HG03575 (cell line): ENCODE results near the gene PSAP.
A peak's percentile ranks its signal among the peaks of the same experiment; 100 is the strongest.
"Not testable (repeated sequence)": the region's sequence is repeated elsewhere in the genome, so short reads cannot be mapped to it uniquely, and the experiment has no call there.

ENCODE experiments used
- ATAC-seq: cut with Tn5 transposase; IDR thresholded peaks from one replicate; pipeline ENCODE4 v1.9.1; 2021; ENCODE audit not compliant: unreplicated experiment, insufficient number of reproducible peaks, low FRiP score; ENCODE audit errors: extremely low read depth

PSAP gene

GRCh38 chr10:71850743-71851464, at the start of gene PSAP:
TSS of gene PSAP (minus strand) at chr10:71851251. CDS start at chr10:71851221, 30 bp downstream.
- ATAC-seq: peak; percentile 43

GRCh38 chr10:71900441-71901180, 49.6 kb upstream of the PSAP start:
- no peak for ATAC-seq

DNA sequence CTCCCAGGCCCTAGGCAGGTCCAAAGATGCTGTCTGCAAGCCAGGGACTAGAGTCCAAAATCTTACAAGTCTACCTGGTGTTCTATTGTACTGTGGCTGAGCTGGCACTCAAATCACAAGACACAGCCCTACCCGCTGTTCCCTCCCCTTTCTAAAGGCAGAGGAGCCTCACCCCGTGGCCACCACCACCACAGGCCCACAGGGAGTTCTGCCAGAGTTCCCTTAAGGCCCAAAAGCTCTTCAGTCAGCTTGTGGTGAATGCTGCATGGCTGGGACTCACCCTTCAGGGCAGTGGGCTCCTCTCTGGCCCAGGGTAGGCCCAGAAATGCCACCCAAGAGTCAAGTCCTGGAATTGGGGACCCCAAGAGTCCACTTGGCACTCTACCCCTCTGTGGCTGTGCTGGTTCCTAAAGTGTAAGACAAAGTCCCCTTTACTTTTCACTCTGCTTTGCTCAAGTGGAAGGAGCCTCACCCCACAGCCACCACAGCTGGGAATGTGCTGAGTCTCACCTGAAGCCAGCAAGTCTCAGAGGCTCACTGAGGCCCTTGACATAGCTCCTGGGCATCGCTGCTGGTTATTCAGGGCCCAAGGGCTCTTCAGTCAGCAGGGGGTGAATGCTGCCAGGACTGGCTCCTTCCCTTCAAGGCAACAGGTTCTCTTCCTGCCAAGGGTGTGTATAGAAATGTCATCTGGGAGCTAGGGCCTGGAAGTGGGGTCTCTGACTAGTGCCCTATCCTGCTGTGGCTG, 48.8 kb upstream of the PSAP start:
- ATAC-seq: no peak

DNA sequence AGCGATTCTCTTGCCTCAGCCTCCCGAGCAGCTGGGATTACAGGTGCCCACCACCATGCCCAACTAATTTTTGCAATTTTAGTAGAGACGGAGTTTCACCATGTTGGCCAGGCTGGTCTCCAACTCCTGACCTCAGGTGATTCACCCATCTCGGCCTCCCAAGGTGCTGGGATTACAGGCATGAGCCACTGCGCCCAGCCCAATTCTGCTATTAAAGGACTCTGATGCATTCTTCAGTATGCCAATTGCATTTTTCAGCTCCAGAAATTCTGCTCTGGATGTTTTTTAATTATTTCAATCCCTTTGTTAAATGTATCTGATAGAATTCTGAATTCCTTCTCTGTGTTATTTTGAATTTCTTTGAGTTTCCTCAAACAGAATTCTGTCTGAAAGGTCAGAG, 47.3 kb upstream of the PSAP start:
- not testable (repeated sequence) for ATAC-seq

- ATAC-seq: no peak
Observed at GRCh38 chr10:71893920-71894319, 42.9 kb upstream of the PSAP start.

- no peak for ATAC-seq
Observed at GRCh38 chr10:71893258-71893815, 42.3 kb upstream of the PSAP start.

DNA sequence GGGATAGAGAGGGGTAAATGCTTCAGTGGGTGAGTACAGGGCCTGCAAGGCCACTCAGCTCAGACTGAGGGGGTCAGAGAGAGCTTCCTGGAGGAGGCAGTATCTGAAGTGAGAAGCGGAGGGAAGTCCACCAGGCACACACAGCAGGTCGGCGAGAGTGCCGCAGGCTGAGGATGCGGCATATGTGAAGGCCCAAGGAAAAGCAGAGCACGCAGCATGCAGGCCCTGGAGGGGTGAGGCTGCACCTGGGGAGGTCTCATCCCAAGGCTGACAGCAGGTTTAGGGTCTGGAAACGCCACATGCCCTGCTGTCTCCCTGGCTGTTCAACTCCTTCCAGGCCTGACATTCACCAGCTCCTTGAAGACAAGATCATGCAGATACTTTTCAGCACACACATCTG, 40.4 kb upstream of the PSAP start:
- ATAC-seq: no peak

GRCh38 chr10:71889388-71889987, 38.4 kb upstream of the PSAP start:
- no peak for ATAC-seq

DNA sequence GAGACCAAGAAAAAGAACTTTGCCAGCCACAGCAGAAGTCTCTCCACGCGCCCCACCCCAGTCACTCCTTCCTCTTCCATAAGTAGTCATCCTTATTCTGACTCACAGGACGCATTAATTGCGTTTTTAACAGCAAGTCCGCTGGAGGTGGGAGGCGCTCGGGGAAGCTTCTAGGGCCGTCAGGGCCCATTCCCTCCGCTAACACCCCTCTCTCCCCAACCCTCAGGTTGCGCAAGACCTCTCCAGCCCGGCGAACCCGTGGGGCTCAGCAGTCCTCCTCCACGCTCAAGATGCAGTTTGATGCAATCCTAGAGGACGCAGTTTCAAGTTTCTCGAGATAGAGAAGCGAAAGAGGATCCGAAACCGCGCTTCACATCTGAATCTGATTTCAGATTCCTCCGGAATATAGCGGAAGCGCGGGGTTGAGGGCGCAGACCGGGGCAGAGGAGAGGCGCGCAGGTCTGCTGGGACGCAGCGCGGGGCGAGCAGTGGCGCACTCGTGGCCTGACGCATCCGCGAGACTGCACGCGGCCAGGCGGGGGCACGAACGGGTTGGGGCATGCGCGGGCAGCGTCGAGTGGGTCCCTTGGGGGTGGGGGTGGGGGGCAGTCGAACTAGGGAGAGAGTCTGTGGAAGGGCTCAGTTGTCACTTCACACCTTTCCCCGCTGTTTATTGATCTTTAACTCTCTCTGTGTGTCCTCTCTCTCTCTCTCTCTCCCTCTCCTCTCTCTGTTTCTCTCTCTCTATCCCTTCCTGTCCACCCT, 37.8 kb upstream of the PSAP start:
- ATAC-seq: peak; percentile 59

- ATAC-seq: no peak
Observed at GRCh38 chr10:71888248-71888622, 37.2 kb upstream of the PSAP start.

GRCh38 chr10:71887743-71888142, 36.7 kb upstream of the PSAP start:
- ATAC-seq: no peak

DNA sequence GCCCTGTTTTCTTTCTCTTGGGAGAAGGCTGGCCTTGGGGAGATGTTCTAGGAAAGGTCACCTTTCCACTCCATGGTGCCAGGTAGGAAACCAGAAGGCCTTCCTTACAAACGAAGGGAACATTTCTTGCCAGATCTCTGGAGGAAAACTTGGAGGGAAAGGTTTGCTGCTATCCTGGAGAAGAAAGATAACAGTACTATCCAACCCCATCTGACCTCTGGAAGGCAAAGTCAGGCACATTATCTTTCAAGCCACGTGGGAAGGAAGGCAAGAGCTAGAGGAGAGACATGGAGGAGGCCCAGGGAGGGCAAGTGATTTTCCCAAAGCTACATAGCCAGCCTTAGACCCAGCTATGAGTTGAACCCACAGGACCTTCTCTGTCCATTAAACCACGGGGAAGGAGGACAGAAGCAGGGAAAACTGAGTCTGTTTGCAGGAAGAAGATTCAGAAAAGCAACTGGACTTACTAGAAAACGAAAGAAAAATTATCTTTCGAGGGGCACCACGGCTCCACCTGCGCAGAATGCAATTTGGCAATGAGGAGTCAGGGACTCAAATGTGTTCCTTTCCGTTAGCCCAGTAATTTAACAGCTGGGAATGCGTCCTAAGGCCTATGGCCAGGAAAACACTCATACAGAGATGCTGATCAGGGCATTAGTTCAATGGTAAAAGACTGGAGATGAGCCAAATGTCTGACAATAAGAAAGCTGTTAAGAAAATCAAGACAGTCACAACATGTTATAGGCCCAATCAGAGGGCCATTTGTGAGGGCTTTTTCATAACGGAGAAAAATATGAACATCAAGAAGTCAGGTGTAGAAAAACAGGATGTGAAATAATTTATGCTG, 32.0 kb upstream of the PSAP start:
- no peak for ATAC-seq

GRCh38 chr10:71881647-71882355, 30.8 kb upstream of the PSAP start:
- ATAC-seq: no peak

DNA sequence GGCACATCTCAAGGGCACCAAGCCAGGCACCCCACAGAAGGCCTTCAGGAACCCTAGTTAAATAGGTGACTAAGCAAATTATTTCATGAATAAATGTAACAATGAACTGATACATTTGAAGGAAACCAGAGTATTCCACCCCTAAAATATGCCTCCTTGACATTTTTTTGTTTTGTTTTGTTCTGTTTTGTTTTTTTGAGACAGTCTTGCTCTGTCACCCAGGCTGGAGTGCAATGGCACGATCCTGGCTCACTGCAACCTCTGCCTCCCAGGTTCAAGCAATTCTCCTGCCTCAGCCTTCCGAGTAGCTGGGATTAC, 30.2 kb upstream of the PSAP start:
- ATAC-seq: not testable (repeated sequence)

DNA sequence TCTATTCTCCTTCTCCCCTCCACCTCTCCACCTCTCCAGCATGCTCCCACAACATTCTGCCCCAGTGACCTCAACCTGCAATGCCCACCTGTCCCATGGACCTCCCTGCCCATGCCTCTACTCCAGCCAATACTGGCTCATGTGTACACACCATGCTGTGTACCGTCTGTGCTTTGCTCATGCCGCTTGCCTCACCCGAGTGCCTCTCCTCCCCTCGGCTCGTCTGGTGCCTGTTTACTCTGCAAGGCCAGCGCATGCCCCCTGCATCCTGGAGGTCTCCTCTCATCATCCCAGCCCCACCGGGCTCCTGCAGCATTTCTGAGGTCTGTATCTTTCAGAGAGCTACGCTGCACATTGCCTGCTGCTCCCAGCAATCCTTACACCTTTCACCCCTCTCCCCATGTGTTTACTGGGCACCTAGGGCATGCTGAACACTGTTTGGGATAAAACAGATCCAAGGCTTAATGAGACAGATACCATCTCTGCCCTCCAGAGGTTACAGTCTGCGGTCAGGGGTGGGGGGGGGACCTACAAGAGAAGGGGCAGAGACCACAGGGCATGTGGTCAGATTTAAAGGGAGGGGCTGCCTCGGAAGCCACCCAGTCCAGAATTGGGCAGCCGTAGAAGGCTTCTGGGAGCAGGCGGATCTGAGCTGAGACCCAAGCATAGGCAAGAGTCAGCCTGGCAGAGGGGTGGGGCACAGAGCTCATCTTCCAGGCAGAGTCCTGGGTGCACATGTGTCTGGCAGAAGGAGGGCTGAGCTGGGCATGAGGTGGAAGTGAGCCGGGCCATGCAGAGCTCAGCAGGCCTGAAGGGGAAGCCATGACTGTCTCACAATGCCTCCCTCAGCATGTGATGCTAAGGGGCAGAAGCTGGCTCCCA, 29.6 kb upstream of the PSAP start:
- ATAC-seq: no peak

DNA sequence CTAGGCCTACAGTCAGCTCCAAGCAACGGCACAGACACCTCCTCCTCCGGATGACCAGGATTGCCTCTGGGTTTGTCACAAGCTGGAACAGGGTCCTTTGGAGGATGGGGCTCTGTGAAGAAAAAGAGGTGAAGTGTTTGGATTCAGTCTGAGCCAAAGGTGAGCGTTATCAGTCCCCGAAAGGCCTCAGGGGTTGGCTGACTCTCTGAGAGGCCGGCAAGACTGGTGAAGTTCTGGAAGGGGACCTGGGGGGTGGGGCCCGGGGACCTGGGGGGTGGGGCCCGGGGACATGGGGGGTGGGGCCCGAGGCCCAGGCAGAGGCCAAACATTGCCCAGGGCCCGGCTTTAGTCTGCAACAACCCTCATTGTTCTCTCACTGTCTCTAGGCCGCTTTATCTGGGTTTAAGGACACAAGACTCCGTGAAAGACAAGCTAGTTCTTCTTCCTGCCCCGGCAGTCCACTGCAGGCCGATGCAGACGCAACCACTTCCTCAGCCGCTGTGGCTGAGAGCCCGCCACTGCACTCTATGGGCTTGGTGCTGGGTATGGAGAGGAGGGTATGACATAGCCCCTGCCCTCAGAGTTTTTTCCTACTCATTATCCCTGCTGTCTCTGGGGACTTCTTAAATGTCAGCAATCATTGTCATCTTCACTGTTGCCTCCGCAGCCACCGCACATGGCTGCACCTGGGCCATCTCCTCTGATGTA, 27.4 kb upstream of the PSAP start:
- no peak for ATAC-seq
